Spleen (tissue), 11 donors: ENCODE measurements around the gene PODXL. TPM values are rescaled to one million over a fixed set of nuclear protein-coding genes. Genes with fewer than 3 reads are reported as not detected.

Experiments
- DNase-seq: peaks from one replicate; pipeline ENCODE4 v3.0.0-alpha.2; 2020
- H3K27ac ChIP-seq, 8 donors: fragments of 200-600 bp; sonication (generic) in 7 of 8; 1 replicate in 4 of 8; 2 replicates in 4 of 8; pipeline versions ENCODE4 v1.5.0 to v1.8.0; 2016 to 2021; ENCODE audit warnings: inconsistent platforms in 4 of 8, mild to moderate bottlenecking in 4 of 8, moderate library complexity in 1 of 8
- H3K27me3 ChIP-seq, 7 donors: fragments of 200-600 bp; sonication (generic) in 6 of 7; replicated peaks in 1 of 7; 1 replicate in 4 of 7; 2 replicates in 3 of 7; pipeline versions ENCODE4 v1.5.0 to v1.8.0; 2016 to 2021; ENCODE audit warnings: inconsistent platforms in 3 of 7, mild to moderate bottlenecking in 1 of 7
- H3K36me3 ChIP-seq, 6 donors: fragments of 200-600 bp; sonication (generic) in 5 of 6; 1 replicate in 4 of 6; 2 replicates in 2 of 6; pipeline versions ENCODE4 v1.5.0 to v1.8.0; 2016 to 2021; ENCODE audit warnings: inconsistent platforms in 2 of 6
- H3K4me1 ChIP-seq, 6 donors: fragments of 200-600 bp; sonication (generic) in 5 of 6; 1 replicate in 3 of 6; 2 replicates in 3 of 6; pipeline versions ENCODE4 v1.5.0 to v1.8.0; 2016 to 2021; ENCODE audit warnings: inconsistent platforms in 3 of 6
- H3K4me3 ChIP-seq, 8 donors: fragments of 200-600 bp; sonication (generic) in 7 of 8; 1 replicate in 4 of 8; 2 replicates in 4 of 8; pipeline versions ENCODE4 v1.5.0 to v1.8.0; 2016 to 2021; ENCODE audit warnings: inconsistent platforms in 4 of 8, mild to moderate bottlenecking in 4 of 8, moderate library complexity in 2 of 8
- H3K9me3 ChIP-seq, 8 donors: fragments of 200-600 bp; sonication (generic) in 7 of 8; 1 replicate in 4 of 8; 2 replicates in 4 of 8; pipeline versions ENCODE4 v1.5.0 to v1.8.0; 2016 to 2021; ENCODE audit warnings: inconsistent platforms in 4 of 8
- CTCF ChIP-seq, 11 experiments: fragments of 200-600 bp in 7 of 11; fragments of 450-650 bp in 4 of 11; sonication (generic) in 4 of 11; IDR thresholded peaks in 8 of 11; conservative IDR thresholded peaks in 3 of 11; 1 replicate in 7 of 11; 2 replicates in 4 of 11; pipeline versions ENCODE4 v1.4.0 to v1.8.0; 2016 to 2021; ENCODE audit warnings: antibody characterized with exemption in 11 of 11, inconsistent platforms in 4 of 11, mild to moderate bottlenecking in 1 of 11
- POLR2A ChIP-seq, 3 donors: fragments of 450-650 bp; IDR thresholded peaks; one replicate each; pipeline ENCODE4 v1.5.1; 2017; ENCODE audit warnings: antibody characterized with exemption in 3 of 3, mild to moderate bottlenecking in 1 of 3
- POLR2AphosphoS5 ChIP-seq, 3 donors: sonication (generic); formaldehyde crosslinking; IDR thresholded peaks; one replicate each; pipeline ENCODE4 v1.5.1; 2017; ENCODE audit warnings: antibody characterized with exemption in 3 of 3
- WGBS, 5 donors: extraction: QIAGEN DNeasy Blood & Tissue Kit in 3 of 5; methylation state at CpG; one replicate each; pipeline versions ENCODE4 v1.1.5 to v1.1.7; 2013 to 2018; 5-methylcytosine and 5-hydroxymethylcytosine counted together
- intact Hi-C: fragments of 100-400 bp; cut with DNase I; formaldehyde crosslinking; loops from one replicate; pipeline ENCODE4 v1.15.0; 2023; ENCODE audit warnings: low total_unique reads
- polyA plus RNA-seq, 3 donors: library from polyadenylated mRNA; stranded (reverse); fragments of 200-250 nt; gene quantifications; one replicate each; pipeline ENCODE4 v1.2.1, GENCODE V29; 2013
- total RNA-seq, 7 donors: library from RNA; depleted of rRNA in 3 of 7; stranded (reverse); fragments of >200 nt in 3 of 7; fragmentation: NEBNext Ultra II Directional in 4 of 7; extraction: Animal tissue kit (Norgen Biotek cat#: 25700) in 4 of 7; gene quantifications; one replicate each; pipeline versions ENCODE4 v1.1.0 to v1.2.1, GENCODE V29; 2016 to 2021
- donor health status: healthy with polysubstance abuse.
- donor health status: DM: no; HTN: no; CAD: no; lungs with moderate emphysema.
- donor health status: DM: no; HTN: no; CAD: no.
- donor health status: Bipolar disorder and iron deficiency.
- donor health status: healthy.
- donor health status: DM: no; HTN: no; CAD: no.
- donor health status: DM: yes; HTN: yes; CAD: no.

PODXL gene
- total and polyA plus RNA-seq, 10 donors = 1.9 to 27.5 (median 16.0) TPM

DNA sequence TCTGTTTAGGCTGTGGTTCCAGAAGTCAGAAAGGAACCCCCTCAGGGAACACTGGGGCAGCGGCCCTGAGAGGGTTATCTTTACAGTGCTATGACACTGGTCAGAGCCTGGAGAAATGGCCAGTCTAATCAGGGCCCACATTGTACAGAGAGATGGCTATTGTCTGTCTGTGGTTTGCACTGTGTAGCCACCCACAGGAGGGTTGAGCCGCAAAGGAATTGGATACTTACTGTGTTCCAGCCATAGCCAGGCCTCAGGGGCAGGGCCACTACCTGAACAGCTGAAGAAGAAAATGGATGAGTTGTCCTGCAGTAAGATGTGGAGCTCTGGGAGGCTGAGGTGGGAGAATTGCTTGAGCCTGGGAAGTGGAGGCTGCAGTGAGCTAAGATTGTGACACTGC lies 47.5 kb upstream of the PODXL start:
- H3K36me3 ChIP-seq = no peaks in the 10 kb centered on the region
- H3K27ac ChIP-seq = no peak overlapping the region
- H3K4me3 ChIP-seq = no peak overlapping the region
- 87 to 98% (median 92%) methylated on average over 2 of the region's 2 CpGs for WGBS, 5 donors
- H3K4me1 ChIP-seq = no peaks in the 10 kb centered on the region
- intact Hi-C loops = no loop called here
- TF ChIP-seq POLR2A (IDR thresholded peaks at IDR 0.05) = no peak
- no peak for TF ChIP-seq CTCF (IDR thresholded peaks at IDR 0.05 in 8 of 11, conservative IDR thresholded peaks at IDR 0.05 in 3 of 11)
- no peak for TF ChIP-seq POLR2AphosphoS5 (IDR thresholded peaks at IDR 0.05)
- no peaks in the 10 kb centered on the region for H3K9me3 ChIP-seq
- DNase-seq = no peak
- peaks cover 0 to 39% (median 0%) of the 10 kb centered on the region in 7 donors for H3K27me3 ChIP-seq

GRCh38 chr7:131602994-131603372 lies 46.6 kb upstream of the PODXL start:
- no peak for DNase-seq
- no peak for TF ChIP-seq POLR2AphosphoS5 (IDR thresholded peaks at IDR 0.05)
- TF ChIP-seq POLR2A (IDR thresholded peaks at IDR 0.05) = no peak
- TF ChIP-seq CTCF (IDR thresholded peaks at IDR 0.05 in 8 of 11, conservative IDR thresholded peaks at IDR 0.05 in 3 of 11) = no peak
- H3K36me3 ChIP-seq = no peaks in the 10 kb centered on the region
- H3K4me3 ChIP-seq = no peak overlapping the region
- 72 to 92% (median 77%) methylated on average over 5 of the region's 5 CpGs for WGBS, 5 donors
- peaks cover 0 to 37% (median 0%) of the 10 kb centered on the region in 7 donors for H3K27me3 ChIP-seq
- H3K9me3 ChIP-seq = no peaks in the 10 kb centered on the region
- H3K4me1 ChIP-seq = no peaks in the 10 kb centered on the region
- no peak overlapping the region for H3K27ac ChIP-seq
- intact Hi-C loops = no loop called here

- H3K9me3 ChIP-seq = no peaks in the 10 kb centered on the region
- H3K27ac ChIP-seq = no peak overlapping the region
- 84 to 94% (median 92%) methylated on average over 12 of the region's 12 CpGs for WGBS, 5 donors
- no peak overlapping the region for H3K4me3 ChIP-seq
- DNase-seq = no peak
- TF ChIP-seq CTCF (IDR thresholded peaks at IDR 0.05 in 8 of 11, conservative IDR thresholded peaks at IDR 0.05 in 3 of 11) (no peak), POLR2AphosphoS5 (IDR thresholded peaks at IDR 0.05) (no peak), POLR2A (IDR thresholded peaks at IDR 0.05) (no peak)
- H3K27me3 ChIP-seq = peaks cover 0 to 32% (median 0%) of the 10 kb centered on the region in 7 donors
- H3K4me1 ChIP-seq = no peaks in the 10 kb centered on the region
- no peaks in the 10 kb centered on the region for H3K36me3 ChIP-seq
- intact Hi-C loops = no loop called here
Measured at GRCh38 chr7:131602304-131602993, 46.0 kb upstream of the PODXL start.

DNA sequence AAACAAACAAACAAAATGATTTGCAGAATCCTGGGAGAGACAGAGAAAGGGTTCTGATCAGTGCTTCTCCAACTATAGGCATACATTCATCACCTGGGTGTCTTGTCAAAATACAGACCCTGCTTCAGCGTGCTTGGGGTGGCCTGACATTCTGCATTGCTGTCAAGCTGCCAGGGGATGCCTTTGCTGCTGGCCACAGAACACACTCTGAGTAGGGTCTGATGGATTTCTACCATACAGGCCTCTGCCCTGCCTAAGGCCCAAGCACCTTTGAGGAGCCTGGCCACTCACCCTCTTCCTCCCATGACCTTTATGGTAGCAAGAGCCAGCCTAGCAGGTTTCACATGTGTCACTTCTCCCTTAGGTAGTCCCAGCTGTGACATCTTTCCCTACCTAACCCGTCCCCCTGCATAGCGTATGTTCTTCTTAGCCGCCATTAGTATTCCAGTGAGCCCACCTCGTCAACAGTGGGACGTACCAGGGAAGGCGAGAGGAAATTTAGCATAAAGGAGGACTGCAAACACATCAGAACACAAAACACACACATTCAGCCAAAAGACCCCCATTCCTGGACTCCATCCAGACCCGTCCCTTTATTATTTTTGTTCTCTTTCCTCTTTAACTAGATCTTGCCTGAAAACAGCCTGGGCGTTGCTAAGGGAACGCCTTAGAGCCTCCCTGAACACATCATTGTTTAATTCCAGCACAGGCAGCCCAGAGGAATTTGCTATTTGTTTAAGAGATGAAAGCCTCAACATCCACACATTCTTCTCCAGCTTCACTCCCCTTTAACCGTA lies 43.9 kb upstream of the PODXL start:
- no peaks in the 10 kb centered on the region for H3K36me3 ChIP-seq
- WGBS, 5 donors = 88 to 94% (median 89%) methylated on average over 11 of the region's 11 CpGs
- H3K27me3 ChIP-seq = peaks cover 0 to 12% (median 0%) of the 10 kb centered on the region in 7 donors
- no peak overlapping the region for H3K4me3 ChIP-seq
- TF ChIP-seq POLR2A (IDR thresholded peaks at IDR 0.05) (no peak), CTCF (IDR thresholded peaks at IDR 0.05 in 8 of 11, conservative IDR thresholded peaks at IDR 0.05 in 3 of 11) (no peak), POLR2AphosphoS5 (IDR thresholded peaks at IDR 0.05) (no peak)
- H3K9me3 ChIP-seq = no peaks in the 10 kb centered on the region
- intact Hi-C loops = no loop called here
- H3K27ac ChIP-seq = no peak overlapping the region
- H3K4me1 ChIP-seq = no peaks in the 10 kb centered on the region
- DNase-seq = no peak
